Kidney glomerular epithelial cell (primary cell): ENCODE data around the gene NYNRIN.

Source experiments
- DNase-seq: peaks from one replicate; lab custom pipeline; 2025; lab: John Stamatoyannopoulos, UW

NYNRIN gene

DNA sequence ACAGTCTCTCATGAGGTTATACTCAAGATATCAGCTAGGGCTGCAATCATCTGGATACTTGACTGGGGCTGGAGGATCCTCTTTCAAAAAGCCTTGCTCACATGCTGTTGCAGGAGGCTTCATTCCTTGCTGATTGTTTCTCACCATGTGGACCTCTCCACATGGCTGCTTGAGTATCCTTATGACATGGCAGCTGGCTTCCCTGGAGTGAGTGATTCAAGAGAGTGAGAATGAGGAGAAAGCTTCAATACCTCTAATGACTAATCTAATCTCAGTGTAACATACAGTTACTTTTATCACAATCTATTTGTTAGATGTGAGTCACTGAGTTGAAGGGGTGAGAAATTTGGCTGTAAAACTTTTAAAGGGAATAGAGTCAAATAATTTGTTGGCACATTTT is 58.2 kb downstream of the NYNRIN start:
- no peak for DNase-seq

DNA sequence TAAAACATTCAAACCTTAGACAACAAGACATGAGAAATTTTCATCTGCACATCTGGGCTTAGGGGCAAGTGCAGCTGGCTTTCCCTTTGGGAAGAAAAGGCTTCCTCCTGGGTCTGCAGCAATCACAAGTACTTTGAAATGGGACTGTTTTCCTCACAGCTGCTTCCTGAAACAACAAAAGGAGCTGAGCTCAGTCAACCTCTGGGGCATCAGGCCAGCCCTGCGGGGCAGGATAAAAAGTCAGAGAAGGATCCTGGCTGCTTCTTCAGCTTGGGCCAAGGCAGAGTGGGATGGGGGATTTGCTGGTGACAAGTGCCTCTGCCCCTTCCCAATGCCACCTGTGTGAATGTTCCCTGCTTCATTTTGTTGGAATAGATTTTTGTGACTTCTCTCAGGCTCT is 59.9 kb downstream of the NYNRIN start:
- DNase-seq = no peak

DNA sequence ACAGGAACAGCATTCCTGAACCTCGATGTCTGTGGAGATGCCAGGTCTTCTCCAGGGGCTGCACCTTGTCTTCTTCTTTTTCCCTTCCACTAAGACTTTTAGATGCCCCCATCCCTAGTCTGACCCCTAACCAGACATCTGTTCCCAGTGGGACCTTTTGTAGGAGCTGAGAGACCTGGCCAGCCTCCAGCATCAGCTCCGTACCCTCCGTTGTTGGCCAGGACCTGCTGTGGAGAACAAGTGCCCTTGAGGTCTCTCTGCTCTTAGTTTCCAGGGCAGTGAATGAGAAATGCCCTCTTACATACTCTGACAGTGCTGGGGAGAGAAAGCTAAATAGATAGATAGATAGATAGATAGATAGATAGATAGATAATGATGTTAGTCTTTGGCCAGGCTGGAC is 60.5 kb downstream of the NYNRIN start:
- DNase-seq = no peak

DNA sequence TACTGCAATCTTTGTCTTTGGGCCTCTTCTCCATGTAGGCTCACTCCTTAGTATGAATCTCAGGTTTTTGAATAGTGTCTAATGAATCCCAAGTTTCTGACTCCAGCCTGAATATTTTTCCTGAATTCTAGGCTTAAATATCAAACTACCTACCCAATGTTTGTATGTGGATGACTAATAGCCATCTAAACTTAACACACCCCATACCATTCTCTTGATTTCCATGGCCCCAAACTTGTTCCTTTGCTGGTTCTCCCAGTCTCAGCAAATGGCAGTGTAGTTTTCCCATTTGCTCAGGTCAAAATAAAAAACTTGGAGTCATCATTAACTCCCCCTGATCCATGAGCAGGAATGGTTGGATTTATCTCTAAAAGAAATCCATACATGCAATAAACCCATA is 62.5 kb downstream of the NYNRIN start:
- no peak for DNase-seq

DNA sequence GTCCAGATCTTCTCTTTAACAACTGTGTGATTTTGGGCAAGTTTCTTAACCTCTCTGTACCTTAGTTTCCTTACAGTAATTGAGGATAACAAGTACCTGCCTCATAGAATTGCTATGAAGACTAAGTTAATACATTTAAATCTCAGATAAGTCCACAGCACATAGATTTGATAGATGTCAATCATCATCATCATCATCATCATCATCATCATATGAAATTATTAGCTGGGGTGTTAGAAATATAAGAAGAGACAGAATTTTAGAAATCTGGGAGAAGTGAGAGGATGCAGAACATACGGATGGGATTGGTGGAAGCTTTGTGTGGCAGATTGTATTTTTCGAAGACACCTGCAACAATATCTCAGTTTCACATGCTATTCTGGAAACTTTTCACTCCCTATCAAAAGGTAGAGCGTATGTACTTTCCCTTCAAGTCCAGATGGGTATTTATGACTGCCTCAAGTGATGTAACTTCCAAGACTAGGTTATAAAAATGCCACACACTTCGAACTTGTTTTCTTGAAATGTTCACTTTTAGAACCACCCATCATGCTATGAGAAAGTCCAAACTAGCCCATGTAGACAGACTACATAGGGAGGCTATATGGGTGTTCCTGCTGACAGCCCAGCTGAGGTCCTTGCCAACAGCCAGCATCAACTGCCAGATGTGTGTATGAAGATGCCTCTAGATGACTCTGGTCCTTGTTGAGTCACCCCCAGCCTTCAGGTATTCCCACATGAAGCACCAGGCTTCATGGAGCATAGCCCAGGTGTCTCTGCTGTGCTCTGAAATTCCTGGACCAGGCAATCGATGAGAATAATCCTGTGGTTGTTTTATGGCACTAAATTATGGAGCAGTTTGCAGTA is 64.4 kb downstream of the NYNRIN start:
- DNase-seq = no peak

DNA sequence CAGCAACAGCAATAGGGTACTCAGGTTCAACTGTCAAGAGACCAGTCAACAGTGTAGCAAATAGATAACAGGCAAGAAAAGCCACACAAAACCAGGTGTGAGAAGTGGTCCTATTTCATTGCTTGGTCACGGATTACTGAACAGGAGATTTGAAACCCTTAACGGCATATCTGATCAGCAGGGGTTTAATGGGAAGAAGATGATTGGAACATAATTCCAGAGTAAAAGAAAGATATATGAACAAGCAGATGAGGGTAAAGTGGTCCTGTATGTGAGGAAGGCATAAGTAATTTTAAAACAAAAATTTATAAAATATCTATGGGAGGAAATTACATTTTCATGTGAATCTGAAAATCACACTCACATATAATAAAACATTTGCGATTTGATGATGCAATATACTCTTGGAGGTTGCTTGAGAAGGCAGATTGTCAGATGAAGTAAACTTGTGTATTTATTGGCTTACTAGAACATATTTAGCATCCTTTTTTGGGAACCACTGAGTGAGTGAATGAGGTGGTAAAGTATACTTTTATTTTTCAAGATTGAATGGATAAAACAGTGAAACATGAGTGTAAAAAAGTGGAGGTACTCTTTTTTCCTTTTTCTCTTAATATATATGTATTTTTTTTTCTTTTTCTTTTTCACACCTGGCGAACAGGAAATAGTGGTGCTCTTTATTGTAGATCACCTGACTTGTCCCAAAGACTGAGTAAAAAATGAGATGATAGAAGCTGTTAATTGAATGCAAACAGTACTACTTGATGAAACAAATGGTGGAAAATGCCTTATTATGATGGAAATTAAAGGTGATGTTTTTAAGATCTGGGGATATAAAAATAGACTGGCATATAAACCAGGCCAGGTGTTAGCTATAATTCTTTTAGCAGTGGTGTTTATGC is 65.3 kb downstream of the NYNRIN start:
- DNase-seq = no peak

DNA sequence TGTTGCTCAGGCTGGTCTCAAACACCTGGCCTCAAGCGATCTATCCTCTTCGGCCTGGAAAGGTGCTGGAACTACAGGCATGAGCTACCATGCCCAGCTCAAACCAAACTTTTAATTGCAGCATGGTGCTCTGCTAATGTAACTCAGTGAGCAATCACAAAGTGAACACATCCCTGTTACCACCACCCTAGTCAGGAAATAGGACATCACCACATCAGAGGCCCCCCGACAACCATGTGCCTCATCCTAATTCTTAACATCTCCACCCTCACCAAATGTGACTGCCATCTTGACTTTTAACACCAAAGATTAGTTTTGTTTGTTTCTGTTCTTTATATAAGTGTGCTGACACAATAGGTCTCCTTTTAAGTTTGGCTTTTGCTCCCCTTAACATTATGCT is 66.6 kb downstream of the NYNRIN start:
- DNase-seq = no peak

DNA sequence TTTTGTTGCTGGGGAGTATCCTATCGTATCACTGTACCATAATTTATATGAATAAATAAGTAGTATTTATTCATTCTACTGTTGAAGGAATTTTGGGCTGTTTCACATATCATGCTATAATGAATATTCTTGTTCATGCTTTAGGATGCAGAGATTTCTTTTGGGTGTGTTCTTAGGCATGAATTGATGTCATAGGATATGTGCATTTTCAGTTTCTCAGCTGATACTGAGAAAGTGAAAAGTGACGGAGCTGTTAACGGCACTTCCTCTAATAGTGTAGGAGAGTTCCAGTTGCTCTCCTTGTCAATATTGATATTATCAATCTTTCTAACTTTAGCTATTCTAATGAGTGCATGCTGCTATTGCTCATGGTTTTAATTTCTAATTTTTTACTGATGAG is 67.0 kb downstream of the NYNRIN start:
- no peak for DNase-seq
